OCI-LY7 (cell line): ENCODE results near the gene FNBP1.

ENCODE experiments used
- EZH2phosphoT487 ChIP-seq: fragments of 200-600 bp; sonication (generic); IDR thresholded peaks from 2 replicates; pipeline ENCODE4 v1.6.1; 2018; ENCODE audit warnings: low read depth, borderline replicate concordance, mild to moderate bottlenecking, mixed run types, antibody characterized with exemption, low read length, moderate library complexity, mixed read lengths
- TF ChIP-seq, protein P1 (sequence below): fragments of 200-600 bp; sonication (generic); conservative IDR thresholded peaks from 2 replicates; pipeline ENCODE4 v1.5.1; 2014; ENCODE audit warnings: mild to moderate bottlenecking, antibody characterized with exemption, low read length, moderate library complexity, mixed read lengths

DNA sequence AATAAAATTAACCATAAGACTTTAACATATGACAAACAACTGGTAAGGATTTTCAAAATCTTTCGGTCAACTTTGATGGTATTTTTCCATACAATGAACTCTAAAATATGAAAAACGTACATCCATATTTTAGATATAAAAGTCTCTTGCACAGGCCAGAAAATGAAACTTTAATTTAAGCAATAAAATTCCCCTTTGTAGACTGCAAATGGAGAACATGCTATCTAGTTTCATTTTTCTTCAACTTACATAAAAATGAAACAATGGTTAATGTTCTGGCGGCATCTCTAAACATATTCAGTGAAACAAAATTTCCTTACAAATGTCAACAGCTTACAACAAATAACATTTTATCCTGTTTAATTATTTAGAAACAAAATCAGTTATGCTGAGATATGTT, 123.7 kb downstream of the FNBP1 start:
- TF ChIP-seq, protein P1, sequence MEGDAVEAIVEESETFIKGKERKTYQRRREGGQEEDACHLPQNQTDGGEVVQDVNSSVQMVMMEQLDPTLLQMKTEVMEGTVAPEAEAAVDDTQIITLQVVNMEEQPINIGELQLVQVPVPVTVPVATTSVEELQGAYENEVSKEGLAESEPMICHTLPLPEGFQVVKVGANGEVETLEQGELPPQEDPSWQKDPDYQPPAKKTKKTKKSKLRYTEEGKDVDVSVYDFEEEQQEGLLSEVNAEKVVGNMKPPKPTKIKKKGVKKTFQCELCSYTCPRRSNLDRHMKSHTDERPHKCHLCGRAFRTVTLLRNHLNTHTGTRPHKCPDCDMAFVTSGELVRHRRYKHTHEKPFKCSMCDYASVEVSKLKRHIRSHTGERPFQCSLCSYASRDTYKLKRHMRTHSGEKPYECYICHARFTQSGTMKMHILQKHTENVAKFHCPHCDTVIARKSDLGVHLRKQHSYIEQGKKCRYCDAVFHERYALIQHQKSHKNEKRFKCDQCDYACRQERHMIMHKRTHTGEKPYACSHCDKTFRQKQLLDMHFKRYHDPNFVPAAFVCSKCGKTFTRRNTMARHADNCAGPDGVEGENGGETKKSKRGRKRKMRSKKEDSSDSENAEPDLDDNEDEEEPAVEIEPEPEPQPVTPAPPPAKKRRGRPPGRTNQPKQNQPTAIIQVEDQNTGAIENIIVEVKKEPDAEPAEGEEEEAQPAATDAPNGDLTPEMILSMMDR, result no peak
- no peak for TF ChIP-seq EZH2phosphoT487
